ENCODE data around the gene PRPS1.

DNA sequence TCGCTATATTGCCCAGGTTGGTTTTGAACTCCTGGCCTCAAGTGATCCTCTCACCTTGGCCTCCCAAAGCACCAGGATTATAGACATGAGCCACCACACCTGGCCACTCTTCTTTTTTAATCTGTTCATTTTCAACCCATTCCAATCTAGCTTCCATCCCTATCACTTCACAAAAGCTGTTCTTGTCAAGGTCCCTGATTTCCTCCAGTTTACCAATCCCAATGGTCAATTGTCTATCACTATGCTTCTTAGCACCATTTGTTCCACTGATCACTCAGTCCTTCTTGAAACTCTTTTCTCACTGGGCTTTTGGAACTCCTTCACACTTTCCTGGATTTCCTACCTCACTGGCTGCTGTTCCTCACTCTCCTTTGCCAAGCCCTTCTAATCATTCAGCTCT lies 38.6 kb downstream of the PRPS1 start:
- no peak for TF ChIP-seq BRCA1 (IDR thresholded peaks at IDR 0.05)
- no peak for TF ChIP-seq BRCA1 (CRISPR knock-in tag; IDR thresholded peaks at IDR 0.05)
- TF ChIP-seq GTF2F1 (IDR thresholded peaks at IDR 0.05; ENCODE audit: low read depth, low read length) = no peak
- TF ChIP-seq, protein P1, sequence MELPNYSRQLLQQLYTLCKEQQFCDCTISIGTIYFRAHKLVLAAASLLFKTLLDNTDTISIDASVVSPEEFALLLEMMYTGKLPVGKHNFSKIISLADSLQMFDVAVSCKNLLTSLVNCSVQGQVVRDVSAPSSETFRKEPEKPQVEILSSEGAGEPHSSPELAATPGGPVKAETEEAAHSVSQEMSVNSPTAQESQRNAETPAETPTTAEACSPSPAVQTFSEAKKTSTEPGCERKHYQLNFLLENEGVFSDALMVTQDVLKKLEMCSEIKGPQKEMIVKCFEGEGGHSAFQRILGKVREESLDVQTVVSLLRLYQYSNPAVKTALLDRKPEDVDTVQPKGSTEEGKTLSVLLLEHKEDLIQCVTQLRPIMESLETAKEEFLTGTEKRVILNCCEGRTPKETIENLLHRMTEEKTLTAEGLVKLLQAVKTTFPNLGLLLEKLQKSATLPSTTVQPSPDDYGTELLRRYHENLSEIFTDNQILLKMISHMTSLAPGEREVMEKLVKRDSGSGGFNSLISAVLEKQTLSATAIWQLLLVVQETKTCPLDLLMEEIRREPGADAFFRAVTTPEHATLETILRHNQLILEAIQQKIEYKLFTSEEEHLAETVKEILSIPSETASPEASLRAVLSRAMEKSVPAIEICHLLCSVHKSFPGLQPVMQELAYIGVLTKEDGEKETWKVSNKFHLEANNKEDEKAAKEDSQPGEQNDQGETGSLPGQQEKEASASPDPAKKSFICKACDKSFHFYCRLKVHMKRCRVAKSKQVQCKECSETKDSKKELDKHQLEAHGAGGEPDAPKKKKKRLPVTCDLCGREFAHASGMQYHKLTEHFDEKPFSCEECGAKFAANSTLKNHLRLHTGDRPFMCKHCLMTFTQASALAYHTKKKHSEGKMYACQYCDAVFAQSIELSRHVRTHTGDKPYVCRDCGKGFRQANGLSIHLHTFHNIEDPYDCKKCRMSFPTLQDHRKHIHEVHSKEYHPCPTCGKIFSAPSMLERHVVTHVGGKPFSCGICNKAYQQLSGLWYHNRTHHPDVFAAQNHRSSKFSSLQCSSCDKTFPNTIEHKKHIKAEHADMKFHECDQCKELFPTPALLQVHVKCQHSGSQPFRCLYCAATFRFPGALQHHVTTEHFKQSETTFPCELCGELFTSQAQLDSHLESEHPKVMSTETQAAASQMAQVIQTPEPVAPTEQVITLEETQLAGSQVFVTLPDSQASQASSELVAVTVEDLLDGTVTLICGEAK (IDR thresholded peaks at IDR 0.05) = no peak
- TF ChIP-seq, protein P1 (CRISPR knock-in tag; IDR thresholded peaks at IDR 0.05) = no peak
- no peak for TF ChIP-seq SIN3A (IDR thresholded peaks at IDR 0.05; ENCODE audit: borderline replicate concordance in 2 of 2, control insufficient read depth in 1 of 2, low read depth in 2 of 2, low read length in 2 of 2)
- TF ChIP-seq, protein P2, sequence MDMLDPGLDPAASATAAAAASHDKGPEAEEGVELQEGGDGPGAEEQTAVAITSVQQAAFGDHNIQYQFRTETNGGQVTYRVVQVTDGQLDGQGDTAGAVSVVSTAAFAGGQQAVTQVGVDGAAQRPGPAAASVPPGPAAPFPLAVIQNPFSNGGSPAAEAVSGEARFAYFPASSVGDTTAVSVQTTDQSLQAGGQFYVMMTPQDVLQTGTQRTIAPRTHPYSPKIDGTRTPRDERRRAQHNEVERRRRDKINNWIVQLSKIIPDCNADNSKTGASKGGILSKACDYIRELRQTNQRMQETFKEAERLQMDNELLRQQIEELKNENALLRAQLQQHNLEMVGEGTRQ (CRISPR knock-in tag; IDR thresholded peaks at IDR 0.05) = no peak
- TF ChIP-seq, protein P3, sequence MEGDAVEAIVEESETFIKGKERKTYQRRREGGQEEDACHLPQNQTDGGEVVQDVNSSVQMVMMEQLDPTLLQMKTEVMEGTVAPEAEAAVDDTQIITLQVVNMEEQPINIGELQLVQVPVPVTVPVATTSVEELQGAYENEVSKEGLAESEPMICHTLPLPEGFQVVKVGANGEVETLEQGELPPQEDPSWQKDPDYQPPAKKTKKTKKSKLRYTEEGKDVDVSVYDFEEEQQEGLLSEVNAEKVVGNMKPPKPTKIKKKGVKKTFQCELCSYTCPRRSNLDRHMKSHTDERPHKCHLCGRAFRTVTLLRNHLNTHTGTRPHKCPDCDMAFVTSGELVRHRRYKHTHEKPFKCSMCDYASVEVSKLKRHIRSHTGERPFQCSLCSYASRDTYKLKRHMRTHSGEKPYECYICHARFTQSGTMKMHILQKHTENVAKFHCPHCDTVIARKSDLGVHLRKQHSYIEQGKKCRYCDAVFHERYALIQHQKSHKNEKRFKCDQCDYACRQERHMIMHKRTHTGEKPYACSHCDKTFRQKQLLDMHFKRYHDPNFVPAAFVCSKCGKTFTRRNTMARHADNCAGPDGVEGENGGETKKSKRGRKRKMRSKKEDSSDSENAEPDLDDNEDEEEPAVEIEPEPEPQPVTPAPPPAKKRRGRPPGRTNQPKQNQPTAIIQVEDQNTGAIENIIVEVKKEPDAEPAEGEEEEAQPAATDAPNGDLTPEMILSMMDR (IDR thresholded peaks at IDR 0.05 in 2 of 3, conservative IDR thresholded peaks at IDR 0.05 in 1 of 3; ENCODE audit: insufficient read depth in 2 of 3, low read depth in 1 of 3, low read length in 3 of 3) = no peak
